Non-pigmented ciliary epithelial cell (primary cell): ENCODE data around the gene GRM7.
A peak's percentile ranks its signal among the peaks of the same experiment; 100 is the strongest.
"Not testable (repeated sequence)": the region's sequence is repeated elsewhere in the genome, so short reads cannot be mapped to it uniquely, and the experiment has no call there.

Experiments
- DNase-seq: peaks from one replicate; pipeline ENCODE4 v3.0.0-alpha.2; 2010; ENCODE audit warnings: low read depth

GRM7 gene

DNA sequence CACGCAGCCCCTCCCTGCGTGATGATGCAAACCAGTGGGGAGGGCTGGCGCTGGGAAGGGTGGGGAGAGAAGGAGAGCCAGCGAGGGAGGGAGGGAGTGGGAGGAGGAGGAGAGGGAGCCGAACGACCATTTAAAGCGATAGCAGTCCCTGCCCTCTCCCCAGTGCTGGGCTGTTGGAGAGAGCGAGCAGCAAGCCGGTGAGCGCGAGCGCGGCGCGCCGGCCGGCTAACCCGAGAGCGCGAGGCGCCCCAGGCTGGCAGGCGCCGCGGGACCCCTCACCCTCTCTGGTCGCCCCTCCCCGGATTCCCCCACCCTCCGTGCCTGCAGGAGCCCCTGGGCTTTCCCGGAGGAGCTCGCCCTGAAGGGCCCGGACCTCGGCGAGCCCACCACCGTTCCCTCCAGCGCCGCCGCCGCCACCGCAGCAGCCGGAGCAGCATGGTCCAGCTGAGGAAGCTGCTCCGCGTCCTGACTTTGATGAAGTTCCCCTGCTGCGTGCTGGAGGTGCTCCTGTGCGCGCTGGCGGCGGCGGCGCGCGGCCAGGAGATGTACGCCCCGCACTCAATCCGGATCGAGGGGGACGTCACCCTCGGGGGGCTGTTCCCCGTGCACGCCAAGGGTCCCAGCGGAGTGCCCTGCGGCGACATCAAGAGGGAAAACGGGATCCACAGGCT, at the start of gene GRM7:
Gene GRM7 (plus strand): TSS at position 162 of the 671 bp plus-strand sequence.
- no peak for DNase-seq

DNA sequence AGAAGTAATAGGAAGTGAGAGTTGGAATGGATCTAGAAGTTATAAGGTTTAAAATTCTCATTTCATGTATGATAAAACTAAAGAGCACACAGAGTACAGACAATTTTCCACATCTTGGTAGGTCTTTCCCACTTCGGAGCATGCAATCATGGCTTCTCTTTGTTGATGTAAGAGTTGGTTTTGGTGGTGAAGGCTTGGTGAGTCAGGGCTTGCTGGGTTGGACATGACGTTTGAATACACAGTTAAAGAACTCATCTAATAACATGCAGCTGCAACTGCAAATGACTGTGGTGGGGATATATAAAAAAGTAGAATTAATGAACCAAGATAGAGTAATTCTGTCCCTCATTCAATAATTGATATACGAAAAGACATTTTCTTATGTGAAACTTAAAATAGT, 39.5 kb upstream of the GRM7 start:
- no peak for DNase-seq

DNA sequence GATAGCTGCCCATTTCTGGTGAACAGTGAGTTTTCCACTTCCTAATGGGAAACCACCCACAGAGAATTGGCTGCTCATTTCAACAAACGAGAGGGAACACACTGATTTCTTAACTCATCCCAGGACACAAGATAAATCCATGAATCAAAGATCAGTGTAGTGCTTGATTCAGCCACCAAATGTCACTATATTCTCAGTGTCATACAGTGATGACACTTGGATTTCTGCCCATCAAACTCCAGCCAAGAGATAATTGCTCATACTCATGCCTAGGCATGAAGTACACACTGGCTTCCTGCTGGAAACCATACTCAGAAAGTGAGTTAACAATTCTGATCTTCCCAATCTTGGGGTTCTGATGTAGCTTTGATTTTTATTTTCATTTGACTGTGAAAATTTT, 35.4 kb upstream of the GRM7 start:
- no peak for DNase-seq

DNA sequence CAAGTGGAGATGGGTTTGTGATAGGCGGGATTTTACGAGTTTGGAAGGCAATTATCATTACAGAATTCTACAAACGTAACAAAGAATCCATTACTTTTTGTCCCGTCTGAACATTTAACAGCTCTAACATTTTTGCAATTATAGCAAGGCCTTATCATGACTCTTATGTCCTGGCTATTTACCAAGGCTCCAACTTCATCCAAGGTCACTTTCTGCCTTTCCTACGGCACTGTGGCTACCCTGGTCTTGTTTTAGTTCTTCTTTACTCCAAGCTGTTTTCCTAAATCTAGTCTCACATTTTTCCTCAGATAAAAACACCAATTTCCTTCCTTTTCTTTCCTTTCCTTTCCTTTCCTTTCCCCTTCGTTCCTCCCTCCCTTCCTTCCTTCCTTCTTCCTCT, 33.5 kb upstream of the GRM7 start:
- DNase-seq: no peak

DNA sequence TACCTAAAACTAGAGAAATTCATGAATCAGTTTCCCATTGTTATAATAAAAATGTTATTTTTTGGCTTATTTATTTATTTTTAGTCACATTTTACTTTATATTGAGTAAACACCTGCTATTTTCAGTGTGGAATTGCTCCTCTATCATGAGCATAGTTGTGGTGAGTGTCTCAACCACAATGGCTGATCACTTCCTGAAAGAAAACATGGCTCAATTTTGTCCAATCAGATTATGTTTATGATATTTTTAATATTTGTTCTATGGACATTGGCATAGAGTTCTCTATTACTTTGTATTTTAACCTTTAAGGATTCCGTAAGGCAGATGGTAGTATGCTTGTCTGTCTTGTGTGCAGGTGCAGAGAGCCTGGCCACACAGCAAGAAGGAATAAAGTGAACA, 16.2 kb upstream of the GRM7 start:
- DNase-seq: no peak

DNA sequence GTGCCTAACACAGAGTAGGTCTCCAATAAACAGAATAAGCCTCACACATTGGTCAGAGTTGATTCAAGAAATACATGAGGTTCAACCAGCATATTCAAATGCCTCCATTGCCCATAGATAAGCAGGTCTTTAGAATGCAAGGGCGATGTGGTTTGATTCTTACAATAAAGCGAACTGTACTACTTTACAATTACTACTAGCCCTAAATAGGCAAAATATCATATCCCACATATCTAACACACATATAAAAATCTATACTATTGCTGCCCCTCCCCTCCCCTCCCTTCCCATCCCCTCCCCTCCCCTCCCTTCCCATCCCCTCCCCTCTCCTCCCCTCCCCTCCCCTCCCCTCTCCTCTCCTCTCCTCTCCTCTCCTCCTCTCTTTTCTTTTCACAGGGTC, 6.7 kb upstream of the GRM7 start:
- no peak for DNase-seq

DNA sequence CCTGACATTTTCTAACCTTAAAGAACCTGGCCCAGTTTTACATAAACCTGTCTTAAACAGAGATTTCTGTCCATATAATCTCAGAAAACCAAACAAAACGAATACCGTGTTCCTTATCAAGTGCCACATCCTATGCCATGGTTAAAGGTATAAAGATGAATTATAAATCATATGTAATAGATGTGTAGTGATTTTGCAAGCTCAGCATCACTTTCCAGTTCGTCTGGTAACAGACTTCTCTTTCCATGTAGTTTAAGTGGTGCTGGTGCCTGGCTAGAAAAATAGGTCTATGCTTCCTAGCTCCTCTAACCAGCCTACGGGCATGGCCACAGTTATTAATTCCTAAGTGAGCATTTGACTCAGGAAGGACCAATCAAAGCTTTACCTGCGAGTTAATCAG, 3.4 kb upstream of the GRM7 start:
- DNase-seq: no peak

DNA sequence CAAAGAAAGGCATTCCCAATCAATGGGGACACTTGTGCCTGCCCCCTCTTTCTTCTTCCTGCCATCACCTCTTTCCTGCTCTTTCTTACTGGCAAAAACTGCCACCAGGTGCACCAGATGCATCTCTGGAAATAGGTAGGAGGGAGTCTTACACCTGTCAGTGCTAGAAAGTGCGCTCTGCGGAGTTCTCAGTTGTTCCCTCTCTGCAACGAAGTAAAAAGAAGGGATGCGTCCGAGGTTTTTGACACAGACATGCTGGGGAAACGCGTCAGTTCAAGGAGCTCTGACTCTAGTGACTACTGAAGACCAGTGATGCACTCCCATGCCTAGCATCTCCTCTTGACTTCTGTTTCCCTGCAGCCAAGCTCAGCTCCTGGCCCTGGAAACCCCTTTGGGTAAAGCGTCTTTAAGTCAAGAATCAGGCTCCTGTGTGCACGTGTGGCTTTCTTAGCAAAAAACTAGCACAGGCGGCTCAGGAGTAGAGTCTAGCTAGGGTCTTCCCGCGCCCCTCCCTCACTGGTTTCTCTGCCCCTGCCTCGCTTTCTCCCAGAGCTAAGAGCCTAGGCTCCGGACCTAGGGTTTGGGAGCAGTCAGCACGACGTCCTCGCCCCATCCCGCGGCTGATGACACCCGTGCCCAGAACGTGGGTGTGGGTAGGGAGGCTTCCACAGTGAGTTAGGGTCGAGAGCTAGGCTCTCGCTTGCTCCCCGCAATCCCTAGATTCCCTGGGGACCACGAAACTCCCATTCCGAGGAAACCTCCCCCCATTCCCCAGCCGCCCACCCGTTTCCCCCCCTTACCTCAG, 564 bp upstream of the GRM7 start:
- no peak for DNase-seq

DNA sequence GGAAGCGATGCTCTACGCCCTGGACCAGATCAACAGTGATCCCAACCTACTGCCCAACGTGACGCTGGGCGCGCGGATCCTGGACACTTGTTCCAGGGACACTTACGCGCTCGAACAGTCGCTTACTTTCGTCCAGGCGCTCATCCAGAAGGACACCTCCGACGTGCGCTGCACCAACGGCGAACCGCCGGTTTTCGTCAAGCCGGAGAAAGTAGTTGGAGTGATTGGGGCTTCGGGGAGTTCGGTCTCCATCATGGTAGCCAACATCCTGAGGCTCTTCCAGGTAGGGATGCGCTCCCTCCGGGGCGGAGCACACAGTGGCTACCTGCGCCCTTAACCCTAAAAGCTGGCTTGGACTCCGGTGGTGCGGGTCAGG, 698 bp downstream of the GRM7 start:
- DNase-seq: no peak

DNA sequence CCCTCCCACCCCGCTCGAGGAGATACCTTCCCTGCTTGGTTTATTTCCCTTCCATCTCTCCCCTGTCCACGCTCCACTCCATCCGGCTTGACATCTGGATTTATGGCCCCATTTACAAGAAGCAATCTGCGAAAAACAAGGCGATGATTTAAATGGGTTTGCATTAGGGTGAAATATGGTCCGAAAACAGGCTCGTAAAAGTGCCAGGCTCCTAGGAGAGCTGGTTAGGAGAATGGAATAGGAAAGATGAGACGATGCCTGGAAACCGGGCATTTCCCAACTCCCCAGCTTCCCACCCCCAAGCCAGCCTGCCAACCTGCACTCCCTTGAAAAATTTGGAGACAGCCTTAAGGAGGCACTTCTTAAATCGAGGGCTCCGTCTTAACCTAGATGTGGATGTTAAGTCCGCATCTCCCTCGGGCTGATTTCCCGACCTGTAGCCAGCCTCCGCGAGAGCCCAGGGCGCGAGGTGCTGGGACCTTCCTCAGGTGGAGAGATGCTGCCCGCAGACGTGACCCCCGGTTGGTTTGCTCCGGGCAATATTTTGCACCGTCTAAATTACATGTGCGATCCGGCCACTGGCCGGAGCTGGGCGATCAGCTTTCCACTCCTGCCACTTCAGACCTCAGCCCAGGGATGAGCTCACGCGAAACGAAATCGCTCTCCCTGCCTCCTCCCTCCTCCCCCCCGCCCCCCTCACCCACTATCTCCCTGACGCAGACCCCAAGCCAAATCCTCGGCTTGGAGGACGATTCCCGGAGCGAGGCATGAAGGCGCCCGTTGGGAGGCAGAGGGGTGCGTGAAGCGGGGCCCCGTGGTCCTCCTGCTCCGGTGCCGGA, 1.3 kb downstream of the GRM7 start:
- DNase-seq: no peak

DNA sequence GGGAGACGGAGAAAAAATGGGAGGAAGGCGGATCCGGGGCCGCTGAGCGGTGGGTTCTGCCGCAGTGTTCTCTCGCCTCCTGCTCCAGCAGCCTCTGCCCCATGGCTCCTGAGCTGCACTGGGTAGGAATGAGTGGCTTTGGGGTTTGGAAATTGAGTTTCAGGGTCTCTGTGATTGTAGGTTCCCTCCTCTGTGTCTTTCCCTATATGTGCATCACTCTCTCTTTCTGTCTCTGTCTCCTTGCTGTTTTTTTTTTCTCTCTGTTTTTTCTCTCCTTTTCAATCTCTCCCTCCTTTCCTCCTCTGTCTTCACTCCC, 1.9 kb downstream of the GRM7 start:
- no peak for DNase-seq

DNA sequence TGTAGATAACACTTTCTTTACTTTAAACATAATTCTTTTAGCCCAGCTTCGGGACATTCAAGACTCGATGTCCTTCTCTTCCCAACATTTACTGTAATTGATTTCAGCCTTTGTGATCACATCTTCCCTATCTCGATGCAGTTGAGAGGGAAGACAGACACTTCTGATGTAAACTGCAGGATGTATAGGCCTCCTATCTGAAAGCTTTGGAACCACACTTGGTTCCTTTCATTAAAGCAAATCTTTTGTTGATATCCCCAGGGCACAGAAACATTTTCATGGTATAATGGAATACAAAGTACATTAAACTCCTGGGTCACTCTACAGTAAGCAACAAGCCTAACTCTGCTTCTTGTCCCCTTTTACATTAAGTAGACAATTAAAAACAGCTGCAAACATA, 6.4 kb downstream of the GRM7 start:
- no peak for DNase-seq

DNA sequence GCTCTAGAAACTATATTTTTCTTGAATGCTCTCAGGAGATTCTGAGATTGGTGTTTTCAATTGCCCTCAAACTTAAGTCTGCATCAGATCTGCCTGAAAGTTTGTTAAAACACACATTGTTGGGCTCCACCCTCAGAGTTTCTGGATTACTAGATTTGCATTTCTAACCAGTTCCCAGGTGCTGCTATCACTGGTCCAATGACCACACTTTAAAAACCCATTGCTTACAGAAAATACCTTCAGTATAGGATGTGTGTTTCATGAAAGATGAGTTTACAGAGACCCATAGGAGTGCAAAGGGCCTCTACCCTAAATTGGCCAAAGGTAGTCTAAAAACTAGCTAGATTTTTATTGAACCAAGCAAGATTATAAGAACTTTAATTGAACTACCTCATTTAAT, 17.8 kb downstream of the GRM7 start:
- no peak for DNase-seq

DNA sequence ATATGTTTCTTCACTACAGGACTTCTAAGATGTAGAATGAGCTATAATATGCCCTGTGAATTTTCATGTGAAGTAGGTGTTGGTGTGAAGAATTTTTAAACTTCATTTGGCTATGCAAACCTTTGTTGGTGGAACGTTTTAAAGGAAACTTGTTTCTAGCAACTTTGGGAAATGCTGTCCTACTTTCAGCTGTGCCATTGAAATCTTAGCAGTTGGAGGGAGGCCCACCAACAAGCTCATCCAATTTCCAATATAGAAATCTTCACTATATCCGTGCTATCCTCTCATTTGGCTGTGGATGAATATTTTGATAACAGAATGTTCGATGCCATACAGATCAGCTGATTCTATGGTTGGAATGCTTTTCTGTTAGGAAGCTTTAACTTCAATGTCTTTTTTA, 51.3 kb downstream of the GRM7 start:
- DNase-seq: no peak

DNA sequence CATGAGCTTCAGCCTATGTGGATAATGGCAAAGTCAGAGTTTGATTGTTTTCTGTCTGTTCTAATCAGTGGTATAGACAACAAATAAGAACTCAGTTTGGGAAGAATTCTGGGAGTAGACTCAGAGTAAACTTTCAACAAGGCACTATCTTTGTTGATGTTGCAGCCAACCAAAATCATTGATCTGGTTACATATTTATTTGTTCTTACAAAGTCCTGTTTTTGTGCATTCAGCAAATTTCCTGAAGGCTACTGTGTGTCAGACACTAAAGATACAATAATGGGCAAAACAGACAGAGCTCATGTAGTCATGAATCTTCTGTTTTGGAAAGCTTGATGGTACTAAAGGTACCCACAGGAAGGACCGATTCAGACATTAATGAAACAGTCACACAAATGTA, 55.0 kb downstream of the GRM7 start:
- no peak for DNase-seq

DNA sequence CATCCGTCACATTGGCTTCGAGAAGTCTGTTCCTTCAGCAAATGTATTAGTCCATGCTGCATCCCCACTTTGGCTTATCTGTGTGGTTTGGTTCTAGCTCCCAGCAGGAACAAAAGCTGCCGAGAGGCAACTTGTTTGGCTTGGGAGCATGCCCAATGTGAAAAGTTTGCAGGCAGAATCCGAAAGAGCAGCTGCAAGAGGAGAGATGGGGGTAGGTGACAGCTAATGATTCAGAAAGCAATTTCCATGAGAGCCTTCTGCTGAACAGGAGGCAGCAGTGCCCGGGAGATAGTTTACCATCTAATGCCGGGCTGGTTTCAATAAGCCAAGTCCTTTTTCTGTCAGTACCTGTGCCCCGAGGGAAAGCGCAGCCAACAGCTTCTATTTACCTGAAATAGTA, 60.2 kb downstream of the GRM7 start:
- peak; percentile 18 for DNase-seq

DNA sequence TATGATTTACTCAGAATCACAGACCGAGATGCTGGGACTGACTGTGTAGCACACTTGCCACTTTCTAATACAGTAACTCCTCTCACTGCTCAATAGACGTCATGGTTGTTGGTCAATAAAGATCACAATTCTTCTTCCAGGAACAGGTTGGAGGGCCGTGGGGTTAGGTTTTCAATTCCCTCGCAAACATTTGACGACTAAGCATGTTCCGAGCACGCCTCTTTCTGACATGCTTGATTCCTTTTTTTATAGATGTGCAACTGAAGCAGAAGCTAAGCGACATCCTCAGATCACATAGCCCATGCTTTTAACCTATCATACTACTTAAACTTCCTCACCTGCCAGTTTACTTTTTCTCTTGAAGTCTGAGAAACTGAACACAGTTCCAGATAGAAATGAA, 61.0 kb downstream of the GRM7 start:
- no peak for DNase-seq

DNA sequence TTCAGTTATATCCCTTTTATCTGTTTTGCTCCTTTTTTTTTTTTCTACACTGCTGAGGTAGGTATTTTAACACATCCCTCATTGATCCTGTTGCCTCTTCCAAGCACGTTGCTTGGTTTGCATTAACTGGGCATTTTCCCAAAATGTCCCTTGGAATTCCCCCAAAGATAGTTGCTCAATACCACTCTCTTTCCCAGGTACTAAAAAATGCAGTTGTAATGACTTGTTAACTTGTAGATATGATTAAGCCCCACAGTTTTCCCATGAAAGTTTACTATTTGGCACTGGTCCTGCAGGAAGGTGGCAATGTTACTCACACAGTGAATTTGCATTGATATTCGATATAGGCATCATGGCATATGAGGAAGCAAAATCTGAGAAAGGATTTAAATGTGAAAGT, 67.1 kb downstream of the GRM7 start:
- DNase-seq: no peak

DNA sequence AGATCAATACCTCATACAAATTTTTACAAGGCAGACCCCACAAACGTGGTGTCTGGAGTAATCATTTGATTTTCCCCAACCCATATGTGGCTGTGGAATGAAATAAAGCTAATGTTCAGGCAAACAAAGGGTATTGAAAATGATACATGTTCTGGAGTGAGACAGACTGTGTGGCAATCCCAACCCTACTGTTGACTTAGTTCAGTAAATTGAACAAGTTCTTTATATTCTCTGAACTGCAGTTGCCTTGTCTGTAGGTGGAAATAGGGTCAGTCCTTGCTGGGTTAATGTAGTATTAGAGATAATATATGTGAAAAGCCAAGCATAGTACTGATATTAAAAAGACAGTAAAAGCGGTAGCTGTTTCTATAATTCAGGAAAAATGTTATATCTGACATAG, 69.0 kb downstream of the GRM7 start:
- no peak for DNase-seq

DNA sequence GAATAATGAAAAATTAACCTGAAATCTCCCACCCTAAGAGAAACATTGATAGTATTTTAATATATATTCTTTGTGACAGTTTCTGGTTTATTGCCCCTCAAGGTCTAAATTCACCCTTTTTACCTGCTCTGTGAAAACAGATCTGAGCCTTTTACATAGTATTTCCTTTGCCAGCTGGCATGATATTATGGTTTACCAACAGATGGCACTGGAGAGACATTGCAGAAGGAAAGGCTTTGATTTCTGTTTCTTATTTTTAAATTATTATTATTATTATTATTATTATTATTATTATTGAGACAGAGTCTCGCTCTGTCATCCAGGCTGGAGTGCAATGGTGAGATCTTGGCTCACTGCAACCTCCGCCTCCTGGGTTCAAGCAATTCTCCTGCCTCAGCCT, 74.5 kb downstream of the GRM7 start:
- not testable (repeated sequence) for DNase-seq

DNA sequence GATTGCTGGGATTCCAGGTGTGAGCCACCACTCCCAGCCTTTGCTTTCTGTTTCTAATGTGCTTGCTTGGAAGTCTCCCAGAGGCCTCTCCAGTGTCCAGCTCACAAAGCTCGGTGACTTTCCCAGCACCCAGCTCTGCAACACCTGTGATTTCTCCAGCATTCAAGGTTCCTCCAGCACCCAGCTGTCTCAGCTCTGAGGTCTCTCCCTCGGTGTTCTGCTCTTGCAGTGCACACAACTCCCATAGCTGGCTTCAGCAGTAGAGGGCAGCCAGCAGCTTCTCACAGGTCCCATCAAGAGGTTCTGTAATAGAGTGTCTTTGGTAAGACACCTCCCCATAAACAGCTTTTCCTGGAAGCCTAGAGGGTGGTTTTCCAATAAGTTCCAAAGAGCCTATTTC, 75.1 kb downstream of the GRM7 start:
- DNase-seq: no peak

DNA sequence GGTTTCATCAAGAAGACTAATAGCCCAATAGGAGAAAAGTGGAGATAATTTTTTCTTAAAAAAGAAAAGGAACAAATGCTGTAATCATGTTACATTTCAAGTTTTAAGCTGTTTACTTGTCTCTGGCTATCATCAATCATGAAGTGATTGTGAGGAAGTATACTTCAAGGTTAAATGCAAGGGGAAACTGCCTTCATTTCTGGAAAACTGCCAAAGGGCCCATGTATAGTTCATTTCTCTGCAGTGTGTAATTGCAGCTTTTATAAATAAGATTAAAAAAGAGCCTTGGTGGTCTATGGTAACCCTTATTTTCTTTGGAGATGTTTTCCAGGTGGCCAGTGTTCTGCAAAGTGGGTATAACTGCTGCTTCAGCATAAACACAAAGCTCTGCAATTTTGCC, 101.9 kb downstream of the GRM7 start:
- no peak for DNase-seq

DNA sequence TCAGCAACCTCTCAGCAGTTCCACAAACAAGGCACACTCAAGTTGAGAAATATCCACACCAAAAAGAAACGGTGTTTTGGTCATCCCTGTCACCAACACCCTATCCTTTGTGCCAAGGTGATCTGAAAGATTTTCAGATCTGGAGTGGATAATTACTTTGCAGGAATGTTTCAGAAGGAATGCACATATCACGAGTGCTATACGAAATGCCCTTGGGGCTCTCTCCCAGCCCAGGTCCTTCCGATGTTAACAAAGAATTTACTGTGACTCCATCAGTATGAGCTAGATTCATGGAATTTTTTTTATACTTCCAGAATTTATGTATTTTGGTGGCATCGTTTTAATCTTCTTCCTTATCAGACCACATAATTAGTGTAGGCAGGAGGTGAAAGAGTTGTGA, 105.0 kb downstream of the GRM7 start:
- DNase-seq: no peak
